Measurements from ENCODE around the gene LRRK1.

The LRRK1 gene

DNA sequence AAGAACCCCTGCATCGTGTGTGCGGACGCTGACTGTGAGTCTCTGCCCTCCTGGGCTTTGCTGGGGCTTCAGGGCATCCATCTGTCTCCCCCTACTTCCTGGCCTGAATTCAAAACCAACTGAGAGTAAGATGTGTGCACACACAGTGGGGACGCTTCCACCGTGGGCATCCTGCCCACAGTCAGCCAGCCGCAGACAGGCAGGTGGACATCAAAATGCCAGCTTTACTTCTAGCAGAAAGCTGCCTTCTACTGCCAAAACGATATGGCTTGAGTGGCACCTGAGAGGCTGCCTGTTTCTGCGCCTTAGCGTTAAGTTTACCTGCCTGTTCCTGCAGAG is 21.0 kb upstream of the LRRK1 start:
- no peak overlapping the region for H3K4me3 ChIP-seq (replicated peaks in 1 of 2; ENCODE audit: low read depth in 2 of 2, low read length in 2 of 2)
- TF ChIP-seq, protein P1, sequence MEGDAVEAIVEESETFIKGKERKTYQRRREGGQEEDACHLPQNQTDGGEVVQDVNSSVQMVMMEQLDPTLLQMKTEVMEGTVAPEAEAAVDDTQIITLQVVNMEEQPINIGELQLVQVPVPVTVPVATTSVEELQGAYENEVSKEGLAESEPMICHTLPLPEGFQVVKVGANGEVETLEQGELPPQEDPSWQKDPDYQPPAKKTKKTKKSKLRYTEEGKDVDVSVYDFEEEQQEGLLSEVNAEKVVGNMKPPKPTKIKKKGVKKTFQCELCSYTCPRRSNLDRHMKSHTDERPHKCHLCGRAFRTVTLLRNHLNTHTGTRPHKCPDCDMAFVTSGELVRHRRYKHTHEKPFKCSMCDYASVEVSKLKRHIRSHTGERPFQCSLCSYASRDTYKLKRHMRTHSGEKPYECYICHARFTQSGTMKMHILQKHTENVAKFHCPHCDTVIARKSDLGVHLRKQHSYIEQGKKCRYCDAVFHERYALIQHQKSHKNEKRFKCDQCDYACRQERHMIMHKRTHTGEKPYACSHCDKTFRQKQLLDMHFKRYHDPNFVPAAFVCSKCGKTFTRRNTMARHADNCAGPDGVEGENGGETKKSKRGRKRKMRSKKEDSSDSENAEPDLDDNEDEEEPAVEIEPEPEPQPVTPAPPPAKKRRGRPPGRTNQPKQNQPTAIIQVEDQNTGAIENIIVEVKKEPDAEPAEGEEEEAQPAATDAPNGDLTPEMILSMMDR (IDR thresholded peaks at IDR 0.05; ENCODE audit: low read depth, low read length), result no peak
- no peak for DNase-seq (ENCODE audit: low read depth in 2 of 2)

DNA sequence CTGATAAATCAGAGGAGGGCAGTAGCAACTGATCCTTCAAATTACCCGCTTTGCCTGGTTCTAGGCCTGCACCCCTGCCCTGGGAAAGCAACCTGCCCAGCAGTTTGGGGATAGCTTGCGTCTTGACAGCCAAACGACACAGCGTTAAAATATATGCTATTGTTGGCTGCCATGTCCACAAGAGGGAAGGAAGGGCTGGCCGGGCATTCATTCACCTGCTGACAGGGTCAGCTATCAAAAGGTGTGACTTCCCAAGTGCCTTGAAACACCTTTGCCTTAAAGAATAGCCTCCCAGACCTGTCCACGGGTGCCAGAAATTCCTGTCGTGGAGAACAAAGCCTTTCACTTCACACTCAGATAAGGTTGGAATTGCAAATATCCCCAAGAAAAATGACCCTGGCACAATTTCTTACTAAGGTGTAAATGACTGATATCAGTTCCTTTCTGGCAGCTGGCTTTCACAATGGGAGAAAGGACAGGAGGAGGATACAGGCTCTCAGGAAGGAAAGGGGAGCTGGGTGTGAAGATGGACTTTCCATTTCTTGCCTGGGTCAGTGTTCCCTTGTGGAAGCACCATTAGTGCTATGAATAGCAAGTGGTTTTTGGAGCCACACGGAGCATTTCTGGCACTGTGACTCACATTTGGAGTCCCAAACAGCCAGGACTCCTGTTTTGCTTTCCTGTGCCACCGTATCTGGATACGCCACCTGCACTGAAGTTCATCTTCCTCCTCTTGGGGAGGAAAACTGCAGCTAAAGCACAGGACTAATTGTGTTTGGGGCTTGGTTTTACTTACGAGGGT is 20.3 kb upstream of the LRRK1 start:
- TF ChIP-seq, protein P1 (IDR thresholded peaks at IDR 0.05; ENCODE audit: low read depth, low read length), result no peak
- no peak for DNase-seq (ENCODE audit: low read depth in 2 of 2)
- no peak overlapping the region for H3K4me3 ChIP-seq (replicated peaks in 1 of 2; ENCODE audit: low read depth in 2 of 2, low read length in 2 of 2)

DNA sequence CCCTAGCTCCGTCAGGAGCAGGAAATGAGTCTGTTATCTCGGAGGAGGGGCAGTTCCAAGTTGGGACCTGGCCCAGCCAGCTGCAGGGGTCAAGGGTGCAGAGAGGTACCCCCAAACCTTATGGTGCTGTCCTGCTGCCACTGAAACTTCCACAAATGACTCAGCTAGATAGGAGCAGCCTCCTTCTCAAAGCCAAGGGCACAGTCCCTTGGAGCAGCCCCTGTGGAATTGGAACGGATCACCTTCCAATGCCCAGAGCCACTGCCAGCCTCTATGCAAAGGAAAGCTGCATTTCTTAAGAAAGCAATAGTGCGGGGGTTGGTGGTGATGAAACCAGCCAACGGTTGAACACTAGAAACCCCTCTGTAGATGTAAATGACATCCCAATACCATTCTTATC is 19.6 kb upstream of the LRRK1 start:
- no peak for DNase-seq (ENCODE audit: low read depth in 2 of 2)
- H3K4me3 ChIP-seq (replicated peaks in 1 of 2; ENCODE audit: low read depth in 2 of 2, low read length in 2 of 2), result no peak overlapping the region
- TF ChIP-seq, protein P1 (IDR thresholded peaks at IDR 0.05; ENCODE audit: low read depth, low read length), result no peak

DNA sequence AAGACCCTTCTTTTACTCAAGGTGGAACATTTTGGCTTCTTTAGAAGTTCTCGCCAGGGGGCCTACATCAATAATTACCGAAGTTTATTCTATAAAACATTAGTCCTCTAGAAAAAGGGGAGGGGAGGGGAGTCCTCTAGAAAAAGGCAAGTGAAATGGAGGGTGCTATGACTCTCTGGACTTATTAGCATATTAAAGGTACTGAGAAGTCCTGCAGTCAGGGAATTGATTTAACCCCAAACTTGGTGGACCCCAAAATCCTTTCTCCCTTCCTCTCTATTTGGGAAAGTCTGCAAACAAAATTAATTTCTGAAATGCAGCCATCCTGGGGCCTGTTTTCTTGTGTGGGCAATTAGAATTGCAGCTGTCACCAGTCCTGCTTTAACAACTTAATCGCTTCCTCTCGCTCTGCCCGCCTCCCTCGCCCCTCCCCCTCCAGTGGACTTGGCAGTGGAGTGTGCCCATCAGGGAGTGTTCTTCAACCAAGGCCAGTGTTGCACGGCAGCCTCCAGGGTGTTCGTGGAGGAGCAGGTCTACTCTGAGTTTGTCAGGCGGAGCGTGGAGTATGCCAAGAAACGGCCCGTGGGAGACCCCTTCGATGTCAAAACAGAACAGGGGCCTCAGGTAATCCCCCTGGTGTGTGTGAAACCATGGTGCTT is 18.9 kb upstream of the LRRK1 start:
- DNase-seq (ENCODE audit: low read depth in 2 of 2), result no peak
- TF ChIP-seq, protein P1 (IDR thresholded peaks at IDR 0.05; ENCODE audit: low read depth, low read length), result no peak
- H3K4me3 ChIP-seq (replicated peaks in 1 of 2; ENCODE audit: low read depth in 2 of 2, low read length in 2 of 2), result no peak overlapping the region

DNA sequence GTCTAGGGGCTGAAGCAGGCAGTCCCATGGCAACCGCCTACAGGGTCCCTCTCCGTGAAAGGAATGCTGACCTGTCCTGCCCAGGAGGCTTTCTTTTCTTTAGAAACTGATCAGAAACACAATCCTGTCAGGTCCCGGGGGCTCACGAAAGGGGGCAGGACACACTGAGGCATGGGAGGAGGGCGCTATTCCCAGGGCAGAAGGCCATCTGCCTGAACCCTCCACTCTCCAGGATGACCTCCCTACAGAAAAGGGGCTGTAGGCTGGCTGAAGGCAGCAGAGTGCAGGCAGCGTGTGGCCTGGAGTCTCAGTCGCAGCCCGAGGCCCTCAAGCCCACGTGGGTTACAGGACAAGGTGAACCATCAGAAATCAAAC is 18.4 kb upstream of the LRRK1 start:
- TF ChIP-seq, protein P1 (IDR thresholded peaks at IDR 0.05; ENCODE audit: low read depth, low read length), result no peak
- H3K4me3 ChIP-seq (replicated peaks in 1 of 2; ENCODE audit: low read depth in 2 of 2, low read length in 2 of 2), result no peak overlapping the region

DNA sequence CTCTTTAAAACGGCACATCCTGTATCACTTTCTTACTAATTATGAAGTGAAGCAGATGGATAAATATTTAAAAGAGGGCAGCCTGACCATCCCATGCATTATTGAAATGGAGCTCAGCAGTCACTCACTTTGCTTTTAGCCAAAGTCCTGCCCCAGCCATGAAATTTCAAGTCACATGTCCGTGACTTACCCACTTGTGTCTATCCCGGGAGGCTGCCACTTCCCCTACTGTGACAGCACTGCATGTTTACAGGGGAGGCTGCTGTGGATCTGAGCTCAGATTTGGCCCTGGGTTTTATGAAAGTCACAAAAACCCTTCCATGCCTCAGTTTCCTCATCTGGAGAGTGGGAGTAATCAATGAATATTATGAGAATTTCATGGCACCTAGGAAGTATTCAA is 17.9 kb upstream of the LRRK1 start:
- no peak overlapping the region for H3K4me3 ChIP-seq (replicated peaks in 1 of 2; ENCODE audit: low read depth in 2 of 2, low read length in 2 of 2)
- TF ChIP-seq, protein P1 (IDR thresholded peaks at IDR 0.05; ENCODE audit: low read depth, low read length), result no peak
- DNase-seq (ENCODE audit: low read depth in 2 of 2), result no peak

More for the DNA sequence above, 18.4 kb upstream of the LRRK1 start:
- no peak for DNase-seq (ENCODE audit: low read depth in 2 of 2)
